Gastroesophageal sphincter (tissue), 4 donors: ENCODE data around the gene CENPI. TPM values are rescaled to one million over a fixed set of nuclear protein-coding genes. Genes with fewer than 3 reads are reported as not detected.
A peak's percentile ranks its signal among the peaks of the same experiment; 100 is the strongest.
"Not testable (repeated sequence)": the region's sequence is repeated elsewhere in the genome, so short reads cannot be mapped to it uniquely, and the experiment has no call there.

Experiments used
- ATAC-seq: fragments of 150-250 bp; one replicate; pipeline ENCODE4 v1.9.1; 2016; ENCODE audit warnings: mild to moderate bottlenecking, moderate library complexity
- H3K27ac ChIP-seq, 4 donors: fragments of 200-600 bp; sonication (generic) in 3 of 4; 1 replicate in 3 of 4; 2 replicates in 1 of 4; pipeline ENCODE4 v1.5.1; 2016 to 2019
- H3K27me3 ChIP-seq: fragments of 200-600 bp; sonication (generic); one replicate; pipeline ENCODE4 v1.5.1; 2019
- H3K36me3 ChIP-seq, 2 donors: fragments of 200-600 bp; sonication (generic); one replicate each; pipeline ENCODE4 v1.5.1; 2019; ENCODE audit warnings: control low read depth in 1 of 2
- H3K4me1 ChIP-seq, 3 donors: fragments of 200-600 bp; sonication (generic); 1 replicate in 2 of 3; 2 replicates in 1 of 3; pipeline ENCODE4 v1.5.1; 2016 to 2019; ENCODE audit warnings: control low read depth in 2 of 3
- H3K4me3 ChIP-seq, 2 donors: fragments of 200-600 bp; sonication (generic); one replicate each; pipeline ENCODE4 v1.5.1; 2019; ENCODE audit warnings: mild to moderate bottlenecking in 1 of 2, moderate library complexity in 1 of 2
- H3K9me3 ChIP-seq, 3 donors: fragments of 200-600 bp; sonication (generic); one replicate each; pipeline ENCODE4 v1.5.1; 2017 to 2019; ENCODE audit warnings: control low read depth in 2 of 3
- EP300 ChIP-seq: sonication (generic); formaldehyde crosslinking; IDR thresholded peaks from one replicate; pipeline ENCODE4 v1.6.1; 2017; ENCODE audit warnings: antibody characterized with exemption, mild to moderate bottlenecking
- POLR2A ChIP-seq, 2 donors: fragments of 450-650 bp; IDR thresholded peaks; one replicate each; pipeline ENCODE4 v1.6.1; 2017; ENCODE audit warnings: antibody characterized with exemption in 2 of 2, mild to moderate bottlenecking in 2 of 2, moderate library complexity in 1 of 2
- POLR2AphosphoS5 ChIP-seq: sonication (generic); formaldehyde crosslinking; IDR thresholded peaks from one replicate; pipeline ENCODE4 v1.6.1; 2017; ENCODE audit warnings: antibody characterized with exemption
- WGBS, 2 donors: methylation state at CpG; one replicate each; pipeline ENCODE4 v1.1.5; 2018; ENCODE audit warnings: low coverage in 1 of 2; 5-methylcytosine and 5-hydroxymethylcytosine counted together
- total RNA-seq, 4 donors: library from RNA; depleted of rRNA; stranded (reverse); fragments of >200 nt; gene quantifications; one replicate each; pipeline ENCODE4 v1.1.0, GENCODE V29; 2016
- TF ChIP-seq, protein P1 (sequence below), 4 experiments: fragments of 200-600 bp in 2 of 4; fragments of 450-650 bp in 2 of 4; sonication (generic) in 1 of 4; IDR thresholded peaks; one replicate each; pipeline ENCODE4 v1.5.1; 2017 to 2019; ENCODE audit warnings: antibody characterized with exemption in 4 of 4, mild to moderate bottlenecking in 2 of 4, moderate library complexity in 2 of 4

The CENPI gene
- 1 to 10 TPM in 3 of 4 donors, under 1 TPM in 1; 0.93 to 3.1 (median 2.1) TPM for total RNA-seq

- Histone ChIP-seq H3K4me3 (peak within 1 kb of the TSS; percentile 49 to 64), H3K27ac (peak within 1 kb of the TSS; percentile 79 to 98 (median 83)), H3K4me1 (no peaks in the 10 kb centered on the region), H3K27me3 (no peaks in the 10 kb centered on the region), H3K9me3 (no peaks in the 10 kb centered on the region), H3K36me3 (no peaks in the 10 kb centered on the region)
- WGBS, 2 donors: 0 to 52% methylated on average over 1 to 14 of the region's 48 CpGs
- TF ChIP-seq EP300 (no peak), POLR2A (IDR thresholded peaks at IDR 0.05) (peak; percentile 24 to 29), POLR2AphosphoS5 (peak; percentile 63)
- TF ChIP-seq, protein P1, sequence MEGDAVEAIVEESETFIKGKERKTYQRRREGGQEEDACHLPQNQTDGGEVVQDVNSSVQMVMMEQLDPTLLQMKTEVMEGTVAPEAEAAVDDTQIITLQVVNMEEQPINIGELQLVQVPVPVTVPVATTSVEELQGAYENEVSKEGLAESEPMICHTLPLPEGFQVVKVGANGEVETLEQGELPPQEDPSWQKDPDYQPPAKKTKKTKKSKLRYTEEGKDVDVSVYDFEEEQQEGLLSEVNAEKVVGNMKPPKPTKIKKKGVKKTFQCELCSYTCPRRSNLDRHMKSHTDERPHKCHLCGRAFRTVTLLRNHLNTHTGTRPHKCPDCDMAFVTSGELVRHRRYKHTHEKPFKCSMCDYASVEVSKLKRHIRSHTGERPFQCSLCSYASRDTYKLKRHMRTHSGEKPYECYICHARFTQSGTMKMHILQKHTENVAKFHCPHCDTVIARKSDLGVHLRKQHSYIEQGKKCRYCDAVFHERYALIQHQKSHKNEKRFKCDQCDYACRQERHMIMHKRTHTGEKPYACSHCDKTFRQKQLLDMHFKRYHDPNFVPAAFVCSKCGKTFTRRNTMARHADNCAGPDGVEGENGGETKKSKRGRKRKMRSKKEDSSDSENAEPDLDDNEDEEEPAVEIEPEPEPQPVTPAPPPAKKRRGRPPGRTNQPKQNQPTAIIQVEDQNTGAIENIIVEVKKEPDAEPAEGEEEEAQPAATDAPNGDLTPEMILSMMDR (IDR thresholded peaks at IDR 0.05): peak in 1 of 4 experiments; percentile 13
- peak; percentile 99 for ATAC-seq
Observed at GRCh38 chrX:101097546-101098453, at the start of gene CENPI. CENPI (plus strand) TSS chrX:101098204; CDS start chrX:101101071, 2,867 bp downstream.

DNA sequence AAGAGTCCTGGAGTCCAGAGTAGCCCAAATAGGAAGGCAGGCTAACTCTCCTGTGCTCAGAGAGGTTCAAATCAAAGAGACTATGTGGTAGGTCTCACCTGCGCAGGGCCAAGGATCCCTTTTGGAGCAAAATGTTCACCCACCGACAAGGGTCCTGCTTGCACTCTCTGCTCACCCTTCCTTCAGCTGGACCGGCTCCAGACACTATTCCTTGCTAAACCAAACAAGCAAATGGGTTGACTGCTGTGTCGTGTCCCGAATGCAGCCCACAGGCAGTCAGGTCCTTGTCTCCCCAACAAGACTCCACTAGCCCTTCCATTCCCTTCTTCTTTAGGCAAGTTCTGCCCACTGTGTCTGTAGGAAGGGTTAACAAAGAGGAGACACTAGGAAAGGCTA, 46.9 kb upstream of the CENPI start:
- peak overlapping the region; percentile 72 to 89 (median 87) for H3K27ac ChIP-seq
- no peaks in the 10 kb centered on the region for H3K36me3 ChIP-seq
- ATAC-seq: no peak
- WGBS, 2 donors: 58% methylated on average over 4 of the region's 5 CpGs; no CpG with 5 or more reads in 1 of the 2 donors
- no peaks in the 10 kb centered on the region for H3K9me3 ChIP-seq
- TF ChIP-seq, protein P1 (IDR thresholded peaks at IDR 0.05): no peak
- TF ChIP-seq POLR2A (IDR thresholded peaks at IDR 0.05): no peak
- TF ChIP-seq EP300: no peak
- TF ChIP-seq POLR2AphosphoS5: no peak
- H3K4me1 ChIP-seq: peaks cover 0 to 20% (median 0%) of the 10 kb centered on the region in 3 donors
- peak overlapping the region; percentile 56 to 65 for H3K4me3 ChIP-seq
- no peaks in the 10 kb centered on the region for H3K27me3 ChIP-seq

DNA sequence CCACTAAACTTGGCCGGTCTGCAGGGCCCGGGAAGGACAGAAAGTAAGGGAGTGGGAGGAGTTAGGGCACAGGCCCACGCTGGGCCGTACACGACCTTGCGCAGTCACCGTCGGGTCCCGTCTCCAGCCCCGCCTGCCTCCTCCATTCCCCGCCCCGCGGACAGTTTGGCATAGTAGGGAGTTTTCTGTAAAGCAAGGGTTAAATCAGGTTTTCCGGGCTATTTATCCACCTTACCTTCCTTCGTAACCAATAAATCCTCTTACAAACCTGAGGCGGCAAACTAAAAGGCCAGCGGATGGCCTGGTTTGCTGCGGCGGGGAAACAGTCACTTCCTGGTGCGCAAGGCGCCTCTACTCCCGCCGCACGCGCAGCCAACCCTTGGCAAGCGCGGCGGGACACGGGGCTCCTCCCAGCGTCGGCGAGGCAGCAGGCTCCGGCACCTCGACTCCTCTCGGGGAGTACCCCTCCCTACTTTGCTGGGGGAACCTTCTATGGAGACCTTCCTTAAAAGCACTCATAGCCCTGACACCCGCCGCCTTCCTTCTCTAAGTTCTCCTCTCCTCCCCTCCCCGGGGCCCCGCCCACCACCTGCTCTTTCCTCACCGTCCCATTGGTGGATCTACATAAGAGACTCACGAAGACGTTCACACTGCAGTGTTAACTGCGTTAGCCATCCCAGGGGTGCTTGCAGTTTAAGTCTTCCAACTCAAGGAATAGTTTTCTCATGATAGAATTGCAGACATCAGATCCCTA, 46.3 kb upstream of the CENPI start, which contains the start of gene TRMT2B:
TSS of gene TRMT2B (minus strand) at position 563 of the 754 bp plus-strand sequence. CDS start 9,822 bp downstream, outside the sequence.
- no peaks in the 10 kb centered on the region for H3K9me3 ChIP-seq
- peak within 1 kb of the TSS; percentile 72 to 89 (median 87) for H3K27ac ChIP-seq
- H3K27me3 ChIP-seq: no peaks in the 10 kb centered on the region
- 0 to 29% methylated on average over 7 to 30 of the region's 43 CpGs for WGBS, 2 donors
- no peak for TF ChIP-seq EP300
- TF ChIP-seq POLR2A (IDR thresholded peaks at IDR 0.05): peak in 1 of 2 donors; percentile 7
- peak; percentile 42 for TF ChIP-seq POLR2AphosphoS5
- TF ChIP-seq, protein P1 (IDR thresholded peaks at IDR 0.05): no peak
- peaks cover 0 to 20% (median 0%) of the 10 kb centered on the region in 3 donors for H3K4me1 ChIP-seq
- peak within 1 kb of the TSS; percentile 56 to 65 for H3K4me3 ChIP-seq
- peak; percentile 94 for ATAC-seq
- H3K36me3 ChIP-seq: no peaks in the 10 kb centered on the region

DNA sequence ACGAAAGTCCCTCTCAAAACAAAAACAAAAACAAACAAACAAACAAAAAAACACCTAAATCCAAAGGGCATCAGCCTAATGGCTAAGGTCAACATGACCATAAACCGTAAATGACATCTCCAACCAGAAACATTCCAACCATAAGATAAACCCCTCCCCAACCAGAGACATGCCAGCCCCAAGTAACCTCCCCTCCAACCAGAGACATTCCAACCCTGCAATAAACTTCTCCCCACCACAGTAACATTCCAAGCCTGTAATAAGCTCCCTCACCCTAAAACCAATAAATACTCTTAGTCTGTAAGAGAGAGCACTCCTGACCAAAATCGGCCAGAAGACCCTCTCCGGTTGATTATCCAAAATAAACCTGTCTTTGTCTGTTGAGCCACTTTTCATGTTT, 41.5 kb upstream of the CENPI start:
- H3K27ac ChIP-seq, H3K4me3 ChIP-seq, H3K4me1 ChIP-seq, H3K36me3 ChIP-seq, ATAC-seq, H3K9me3 ChIP-seq, H3K27me3 ChIP-seq: not testable (repeated sequence)
- WGBS, 2 donors: 73 to 93% methylated on average over 2 to 4 of the region's 4 CpGs

- WGBS, 2 donors: no CpG with 5 or more reads among the region's 3 CpGs
- TF ChIP-seq POLR2A (IDR thresholded peaks at IDR 0.05) (no peak), EP300 (no peak), POLR2AphosphoS5 (no peak)
- Histone ChIP-seq H3K27ac (no peak overlapping the region), H3K9me3 (no peaks in the 10 kb centered on the region), H3K4me1 (peaks cover 0 to 5% (median 0%) of the 10 kb centered on the region in 3 donors), H3K36me3 (no peaks in the 10 kb centered on the region), H3K27me3 (no peaks in the 10 kb centered on the region), H3K4me3 (no peak overlapping the region)
- ATAC-seq: no peak
Observed at GRCh38 chrX:101057093-101057714, 40.8 kb upstream of the CENPI start.
